ENCODE results near the gene TNS3. TPM values are rescaled to one million over a fixed set of nuclear protein-coding genes. Genes with fewer than 3 reads are reported as not detected.
"Not testable (repeated sequence)": the region's sequence is repeated elsewhere in the genome, so short reads cannot be mapped to it uniquely, and the experiment has no call there.

TNS3 gene
- total RNA-seq, 1 donor from 2014 or later, result 44.8 TPM

GRCh38 chr7:47586925-47587324, 5.0 kb upstream of the TNS3 start:
- ATAC-seq, result no peak
- no peak for DNase-seq (ENCODE audit: missing footprints)
- intact Hi-C loops (cut with DNase I), result no loop called here

- DNase-seq (ENCODE audit: missing footprints); ATAC-seq; intact Hi-C loops (cut with DNase I): not testable (repeated sequence)
Observed at GRCh38 chr7:47586161-47586670, 4.3 kb upstream of the TNS3 start.

- no peak for ATAC-seq
- DNase-seq (ENCODE audit: missing footprints), result no peak
- intact Hi-C loops (cut with DNase I), result loop anchor here (5.0 kb wide), 1 partner anchor 147 kb away; no protein-coding TSS in a partner anchor
Observed at GRCh38 chr7:47584536-47584895, 2.6 kb upstream of the TNS3 start.

GRCh38 chr7:47583739-47584535, 2.0 kb upstream of the TNS3 start:
- intact Hi-C loops (cut with DNase I), result loop anchor here (5.0 kb wide), 1 partner anchor 147 kb away; no protein-coding TSS in a partner anchor
- DNase-seq (ENCODE audit: missing footprints) (no peak), ATAC-seq (no peak)

GRCh38 chr7:47582764-47583738, 1.1 kb upstream of the TNS3 start:
- intact Hi-C loops (cut with DNase I), result loop anchor here (5.0 kb wide), 1 partner anchor 146 kb away; no protein-coding TSS in a partner anchor
- DNase-seq (ENCODE audit: missing footprints), result no peak
- ATAC-seq, result no peak

GRCh38 chr7:47581438-47581803, 490 bp downstream of the TNS3 start:
- intact Hi-C loops (cut with DNase I), result loop anchor here (5.0 kb wide), 1 partner anchor 144 kb away; no protein-coding TSS in a partner anchor
- DNase-seq (ENCODE audit: missing footprints), result peak; percentile 65
- peak; percentile 13 for ATAC-seq

GRCh38 chr7:47580811-47581331, 1.0 kb downstream of the TNS3 start:
- intact Hi-C loops (cut with DNase I), result loop anchor here (5.0 kb wide), 1 partner anchor 144 kb away; no protein-coding TSS in a partner anchor
- DNase-seq (ENCODE audit: missing footprints) (no peak), ATAC-seq (no peak)

- intact Hi-C loops (cut with DNase I), result loop anchor here (5.0 kb wide), 1 partner anchor 143 kb away; no protein-coding TSS in a partner anchor
- no peak for DNase-seq (ENCODE audit: missing footprints)
- no peak for ATAC-seq
Observed at GRCh38 chr7:47580175-47580706, 1.7 kb downstream of the TNS3 start.

- DNase-seq (ENCODE audit: missing footprints) (no peak), ATAC-seq (no peak)
- intact Hi-C loops (cut with DNase I), result loop anchor here (10.0 kb wide), 1 partner anchor 235 kb away; no protein-coding TSS in a partner anchor
Observed at GRCh38 chr7:47579458-47579857, 2.5 kb downstream of the TNS3 start.

GRCh38 chr7:47578579-47579270, 3.2 kb downstream of the TNS3 start:
- ATAC-seq (no peak), DNase-seq (ENCODE audit: missing footprints) (no peak)
- intact Hi-C loops (cut with DNase I), result loop anchor here (10.0 kb wide), 1 partner anchor 236 kb away; no protein-coding TSS in a partner anchor

GRCh38 chr7:47577321-47577919, 4.5 kb downstream of the TNS3 start:
- intact Hi-C loops (cut with DNase I), result loop anchor here (10.0 kb wide), 1 partner anchor 237 kb away; no protein-coding TSS in a partner anchor
- DNase-seq (ENCODE audit: missing footprints) (peak; percentile 80), ATAC-seq (peak; percentile 17)

GRCh38 chr7:47576866-47577306, 5.0 kb downstream of the TNS3 start:
- DNase-seq (ENCODE audit: missing footprints) (no peak), ATAC-seq (no peak)
- intact Hi-C loops (cut with DNase I), result loop anchor here (10.0 kb wide), 1 partner anchor 238 kb away; no protein-coding TSS in a partner anchor

GRCh38 chr7:47576031-47576865, 5.7 kb downstream of the TNS3 start:
- peak; percentile 69 for ATAC-seq
- DNase-seq (ENCODE audit: missing footprints), result peak; percentile 79
- intact Hi-C loops (cut with DNase I), result loop anchor here (10.0 kb wide), 1 partner anchor 239 kb away; no protein-coding TSS in a partner anchor

- DNase-seq (ENCODE audit: missing footprints), result no peak
- intact Hi-C loops (cut with DNase I), result loop anchor here (5.0 to 10.0 kb wide), 2 partner anchors 132 to 240 kb away; no protein-coding TSS in a partner anchor
- ATAC-seq, result no peak
Observed at GRCh38 chr7:47574482-47575329, 7.2 kb downstream of the TNS3 start.

GRCh38 chr7:47573758-47574481, 8.0 kb downstream of the TNS3 start:
- ATAC-seq, result no peak
- intact Hi-C loops (cut with DNase I), result loop anchor here (5.0 to 10.0 kb wide), 2 partner anchors 132 to 241 kb away; no protein-coding TSS in a partner anchor
- DNase-seq (ENCODE audit: missing footprints), result no peak
